Measurements from ENCODE around the gene ZNF330.

GRCh38 chr4:141220691-141221659 lies at the start of gene ZNF330:
- TF ChIP-seq CTCF (IDR thresholded peaks at IDR 0.05) (peak in 2 of 4 experiments; percentile 20 to 33), POLR2A (IDR thresholded peaks at IDR 0.05) (peak; percentile 70 to 82)
